HG03432 (cell line): Measurements from ENCODE around the gene RNF208.
"Not testable (repeated sequence)": the region's sequence is repeated elsewhere in the genome, so short reads cannot be mapped to it uniquely, and the experiment has no call there.

Experiments
- ATAC-seq: cut with Tn5 transposase; IDR thresholded peaks from one replicate; pipeline ENCODE4 v1.9.1; 2021; ENCODE audit warnings: mild to moderate bottlenecking, moderate library complexity; ENCODE audit not compliant: unreplicated experiment

The RNF208 gene

DNA sequence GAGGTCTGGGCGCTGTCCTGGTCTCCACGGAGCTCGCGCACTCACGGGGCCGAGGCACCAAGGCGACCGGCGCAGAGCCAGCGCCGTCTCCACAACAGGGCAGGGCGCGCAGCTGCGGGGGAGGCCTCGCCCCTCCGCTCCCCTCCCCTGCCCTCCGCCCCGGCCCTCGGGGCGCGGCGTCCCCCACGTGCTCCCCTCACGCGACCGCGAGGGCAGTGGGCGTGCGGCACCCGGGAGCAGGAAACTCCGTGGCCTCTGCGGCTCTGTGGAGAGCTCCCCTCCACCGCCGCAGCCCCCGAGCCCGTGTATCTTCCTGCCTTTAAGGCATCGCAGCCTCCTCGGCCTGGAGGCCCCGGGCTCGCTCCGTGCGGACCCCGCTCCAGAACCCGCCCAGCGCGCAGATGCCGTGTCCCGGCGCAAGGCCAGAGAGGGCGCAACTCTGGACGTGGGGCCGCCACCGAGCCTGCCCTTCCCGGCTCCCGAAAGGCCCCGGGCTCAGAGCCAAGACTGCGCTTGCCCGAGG lies 18.3 kb upstream of the RNF208 start:
- peak; percentile 28 for ATAC-seq

GRCh38 chr9:137239541-137240200 lies 17.6 kb upstream of the RNF208 start:
- not testable (repeated sequence) for ATAC-seq

- ATAC-seq = no peak
Observed at GRCh38 chr9:137237759-137238726, 16.0 kb upstream of the RNF208 start.

- ATAC-seq = no peak
Observed at GRCh38 chr9:137236936-137237421, 14.9 kb upstream of the RNF208 start.

GRCh38 chr9:137236238-137236935 lies 14.3 kb upstream of the RNF208 start:
- peak; percentile 19 for ATAC-seq

GRCh38 chr9:137235424-137236237 lies 13.6 kb upstream of the RNF208 start:
- no peak for ATAC-seq

DNA sequence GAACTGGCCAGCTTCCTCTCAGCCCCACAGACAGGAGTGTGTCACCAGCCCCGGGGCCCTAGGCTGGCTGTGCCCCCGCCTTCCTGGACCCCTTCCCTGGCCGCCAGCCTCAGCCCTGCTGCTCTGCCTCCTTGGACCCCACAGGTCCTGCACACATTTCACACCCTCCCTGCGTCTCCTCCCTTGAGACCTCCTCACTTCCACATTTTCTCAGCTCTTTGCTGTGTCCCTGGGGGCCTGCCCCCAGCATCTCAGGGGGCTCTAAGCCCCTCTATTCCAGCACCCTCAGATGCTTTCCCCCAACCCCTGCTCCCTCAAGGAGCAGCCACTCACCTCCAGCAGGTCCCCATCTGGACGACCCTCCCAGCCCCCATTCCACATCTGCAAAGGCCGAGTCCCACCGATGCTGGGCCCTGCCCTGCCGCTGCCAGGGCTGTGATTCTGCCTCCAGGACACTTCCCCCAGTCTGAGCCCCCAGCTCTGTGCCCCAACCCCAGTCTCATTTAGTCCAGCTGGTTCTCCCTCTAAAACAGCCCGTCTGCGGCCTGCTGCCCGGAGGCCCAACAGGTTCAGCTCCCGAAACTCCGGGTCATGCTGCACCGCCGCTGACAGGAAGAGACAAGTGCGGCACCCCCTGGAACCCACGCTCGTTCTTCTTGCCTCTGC lies 12.9 kb upstream of the RNF208 start:
- no peak for ATAC-seq

DNA sequence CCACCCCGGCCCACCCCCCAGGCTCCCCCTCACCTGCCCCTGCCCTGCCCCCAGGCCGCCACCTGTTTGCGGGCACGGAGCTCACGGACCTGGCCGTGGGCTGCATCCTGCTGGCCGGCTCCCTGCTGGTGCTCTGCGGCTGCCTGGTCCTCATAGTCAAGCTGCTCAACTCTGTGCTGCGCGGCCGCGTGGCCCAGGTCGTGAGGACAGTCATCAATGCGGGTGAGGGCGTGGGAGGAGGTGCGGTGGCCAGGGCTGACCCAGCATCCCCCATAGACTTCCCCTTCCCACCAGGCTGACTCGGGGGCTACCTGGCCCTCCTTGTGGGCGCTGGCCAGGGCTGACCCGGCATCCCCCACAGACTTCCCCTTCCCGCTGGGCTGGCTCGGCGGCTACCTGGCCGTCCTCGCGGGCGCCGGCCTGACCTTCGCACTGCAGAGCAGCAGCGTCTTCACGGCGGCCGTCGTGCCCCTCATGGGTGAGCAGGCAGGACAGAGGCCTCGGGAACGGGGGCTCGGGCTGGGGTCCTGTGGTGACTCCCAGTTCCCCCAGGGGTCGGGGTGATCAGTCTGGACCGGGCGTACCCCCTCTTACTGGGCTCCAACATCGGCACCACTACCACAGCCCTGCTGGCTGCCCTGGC lies 12.1 kb upstream of the RNF208 start:
- no peak for ATAC-seq

DNA sequence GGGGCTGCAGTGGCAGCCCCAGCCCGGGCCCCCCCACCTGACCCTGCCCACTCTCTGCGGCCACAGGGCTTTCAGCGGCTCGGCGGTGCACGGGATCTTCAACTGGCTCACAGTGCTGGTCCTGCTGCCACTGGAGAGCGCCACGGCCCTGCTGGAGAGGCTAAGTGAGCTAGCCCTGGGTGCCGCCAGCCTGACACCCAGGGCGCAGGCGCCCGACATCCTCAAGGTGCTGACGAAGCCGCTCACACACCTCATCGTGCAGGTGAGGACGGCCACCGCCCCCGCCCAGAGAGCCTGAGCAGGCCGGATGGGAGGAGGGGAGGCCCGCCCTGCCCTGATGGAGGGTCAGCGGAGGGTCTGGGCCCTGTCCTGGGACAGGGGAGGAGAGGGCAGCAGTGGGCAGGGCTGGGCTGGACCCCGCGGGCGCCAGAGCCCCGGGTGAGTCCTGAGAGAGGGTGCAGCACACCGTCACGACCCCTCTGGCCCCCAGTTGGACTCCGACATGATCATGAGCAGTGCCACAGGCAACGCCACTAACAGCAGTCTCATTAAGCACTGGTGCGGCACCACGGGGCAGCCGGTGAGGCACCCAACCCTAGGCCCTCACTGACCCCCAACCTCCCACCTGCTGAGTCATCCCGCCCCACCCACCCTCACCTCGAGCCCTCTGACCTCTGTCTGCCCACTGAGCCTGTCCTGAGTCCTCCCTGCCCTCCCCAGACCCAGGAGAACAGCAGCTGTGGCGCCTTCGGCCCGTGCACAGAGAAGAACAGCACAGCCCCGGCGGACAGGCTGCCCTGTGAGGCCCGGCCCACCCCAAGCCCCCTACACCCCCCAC lies 11.3 kb upstream of the RNF208 start:
- no peak for ATAC-seq

GRCh38 chr9:137232510-137232909 lies 10.5 kb upstream of the RNF208 start:
- ATAC-seq = no peak

DNA sequence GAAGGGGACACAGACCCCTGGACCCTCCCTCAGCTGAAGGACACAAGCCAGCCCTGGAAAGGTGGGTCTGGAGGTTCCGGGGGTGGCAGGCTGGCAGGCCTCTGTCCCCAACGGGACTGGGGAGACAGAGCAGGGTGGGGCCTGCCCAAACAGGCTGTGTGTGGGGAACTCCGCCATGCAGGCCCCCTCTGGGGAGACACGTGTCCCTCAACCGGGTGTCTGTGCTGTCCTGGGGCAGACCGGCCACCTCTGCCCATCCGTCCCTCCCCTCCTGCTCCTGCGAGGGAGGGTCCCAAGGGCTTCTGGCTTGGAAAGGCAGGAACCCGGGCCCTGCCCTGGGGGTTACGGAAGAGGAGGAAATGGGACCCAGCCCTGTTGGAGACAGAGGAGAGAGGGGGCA lies 10.1 kb upstream of the RNF208 start:
- ATAC-seq = no peak

GRCh38 chr9:137231372-137232039 lies 9.5 kb upstream of the RNF208 start:
- ATAC-seq = no peak

GRCh38 chr9:137230705-137231371 lies 8.8 kb upstream of the RNF208 start, which contains the start of gene SLC34A3:
SLC34A3 (plus strand) TSS chr9:137230901; CDS start chr9:137231703, 802 bp downstream.
- no peak for ATAC-seq

DNA sequence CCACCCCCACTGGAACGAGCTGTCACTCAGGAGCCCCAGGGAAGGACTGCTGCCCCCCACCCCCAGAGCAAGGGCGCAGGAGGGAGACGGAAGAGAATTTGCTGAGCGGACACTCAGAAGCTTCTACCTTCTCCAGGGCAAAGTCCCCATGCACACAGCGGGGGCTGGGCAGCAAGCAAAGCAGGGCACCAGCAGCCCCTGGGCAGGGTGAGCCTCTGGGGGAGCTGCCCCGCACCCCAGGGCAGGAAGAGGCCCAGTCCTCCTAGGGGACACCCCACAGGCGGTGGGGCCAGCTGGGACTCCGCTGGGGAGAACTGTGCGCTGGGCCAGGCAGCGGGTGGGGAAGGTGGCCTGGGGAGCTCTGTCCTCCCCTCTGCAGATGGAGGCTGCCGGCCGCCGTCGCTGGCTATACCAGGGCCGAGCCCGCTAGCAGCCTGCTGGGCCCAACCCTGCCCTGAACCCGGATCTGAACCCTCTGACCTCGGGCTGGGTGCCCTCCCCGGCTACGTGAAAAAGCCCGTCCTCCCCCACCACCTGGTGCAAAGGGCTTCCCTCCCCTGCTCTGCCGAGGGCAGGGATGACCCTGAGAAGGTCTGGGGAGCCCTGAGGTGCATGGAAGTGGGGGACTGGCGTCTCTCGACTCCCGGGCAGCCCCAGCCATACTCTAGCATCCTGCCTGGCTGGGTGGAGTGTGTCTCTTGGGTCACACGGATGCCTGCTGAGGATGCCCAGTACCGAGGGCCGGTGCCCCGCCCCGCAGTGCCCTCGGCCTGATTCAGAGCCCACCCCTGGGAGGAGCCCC lies 8.1 kb upstream of the RNF208 start:
- no peak for ATAC-seq

DNA sequence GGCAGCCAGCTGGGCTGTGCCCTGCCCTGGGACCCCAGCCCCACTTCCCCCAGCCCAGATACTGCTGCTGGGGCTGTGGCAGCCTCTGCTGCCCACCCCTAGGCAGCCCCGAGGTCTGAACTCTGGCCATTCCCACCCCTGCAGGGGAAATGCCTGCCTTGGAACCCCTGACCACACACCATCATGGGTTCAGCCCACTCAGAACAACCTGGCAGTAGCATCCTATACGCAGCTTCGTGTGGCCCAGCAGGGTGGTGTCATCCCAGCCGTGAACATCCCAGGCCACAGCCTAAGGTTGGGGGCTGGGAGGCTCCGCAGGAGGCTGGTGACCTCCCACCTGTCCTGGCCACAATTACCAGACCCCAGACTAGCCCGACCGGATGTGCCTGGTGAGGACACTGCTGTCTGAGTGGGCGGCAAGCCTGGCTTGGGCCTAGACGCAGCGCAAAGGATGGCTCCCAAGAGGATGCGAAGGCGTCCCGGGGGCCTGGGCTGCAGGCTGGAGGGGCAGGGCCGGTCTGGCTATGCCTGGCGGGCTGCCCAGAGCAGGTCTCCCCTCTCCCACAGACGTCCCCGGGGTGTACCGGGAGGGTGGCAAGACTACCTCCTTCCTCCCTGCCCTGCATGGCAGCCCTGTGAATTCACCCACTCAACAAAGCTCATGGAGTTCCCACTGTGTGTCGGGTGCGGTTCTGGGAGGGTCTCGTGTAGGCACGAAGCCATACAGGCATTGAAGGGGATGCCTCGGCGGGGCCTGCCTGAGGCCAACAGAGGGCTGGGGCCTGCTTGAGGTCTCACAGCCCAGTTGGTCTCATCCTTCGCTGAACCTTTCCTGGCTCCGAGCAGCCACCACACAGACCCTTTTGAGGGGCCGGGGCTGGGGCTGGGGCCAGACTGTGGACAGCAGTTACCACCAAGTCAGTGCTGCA lies 7.2 kb upstream of the RNF208 start:
- no peak for ATAC-seq
